ENCODE data around the gene MTCL1.
A peak's percentile ranks its signal among the peaks of the same experiment; 100 is the strongest.

Gene MTCL1

GRCh38 chr18:8791171-8791651 is 85.9 kb downstream of the MTCL1 start:
- H3K27ac ChIP-seq (ENCODE audit: low read length) = no peak overlapping the region
- no peak overlapping the region for H3K4me3 ChIP-seq (ENCODE audit: low read length)
- H3K36me3 ChIP-seq (ENCODE audit: control insufficient read depth, low read depth, low read length) = peaks cover 15% of the 10 kb centered on the region
- H3K4me1 ChIP-seq (ENCODE audit: control insufficient read depth, low read depth, low read length) = peaks cover 42% of the 10 kb centered on the region
- H3K27me3 ChIP-seq (ENCODE audit: control insufficient read depth, insufficient read depth, low read length) = no peaks in the 10 kb centered on the region
- no peaks in the 10 kb centered on the region for H3K9me3 ChIP-seq (ENCODE audit: control insufficient read depth, low read depth, low read length)
- H3K9ac ChIP-seq (ENCODE audit: low read length) = no peak overlapping the region

GRCh38 chr18:8792688-8793316 is 87.4 kb downstream of the MTCL1 start:
- Histone ChIP-seq H3K27me3 (ENCODE audit: control insufficient read depth, insufficient read depth, low read length) (no peaks in the 10 kb centered on the region), H3K9ac (ENCODE audit: low read length) (no peak overlapping the region), H3K4me3 (ENCODE audit: low read length) (no peak overlapping the region), H3K4me1 (ENCODE audit: control insufficient read depth, low read depth, low read length) (peaks cover 45% of the 10 kb centered on the region), H3K27ac (ENCODE audit: low read length) (no peak overlapping the region), H3K9me3 (ENCODE audit: control insufficient read depth, low read depth, low read length) (no peaks in the 10 kb centered on the region), H3K36me3 (ENCODE audit: control insufficient read depth, low read depth, low read length) (peaks cover 15% of the 10 kb centered on the region)

- peaks cover 45% of the 10 kb centered on the region for H3K4me1 ChIP-seq (ENCODE audit: control insufficient read depth, low read depth, low read length)
- H3K4me3 ChIP-seq (ENCODE audit: low read length) = no peak overlapping the region
- H3K27ac ChIP-seq (ENCODE audit: low read length) = no peak overlapping the region
- no peak overlapping the region for H3K9ac ChIP-seq (ENCODE audit: low read length)
- peaks cover 18% of the 10 kb centered on the region for H3K36me3 ChIP-seq (ENCODE audit: control insufficient read depth, low read depth, low read length)
- H3K27me3 ChIP-seq (ENCODE audit: control insufficient read depth, insufficient read depth, low read length) = no peaks in the 10 kb centered on the region
- no peaks in the 10 kb centered on the region for H3K9me3 ChIP-seq (ENCODE audit: control insufficient read depth, low read depth, low read length)
Measured at GRCh38 chr18:8793445-8794155, 88.2 kb downstream of the MTCL1 start.

- Histone ChIP-seq H3K9me3 (ENCODE audit: control insufficient read depth, low read depth, low read length) (no peaks in the 10 kb centered on the region), H3K4me1 (ENCODE audit: control insufficient read depth, low read depth, low read length) (peaks cover 45% of the 10 kb centered on the region), H3K9ac (ENCODE audit: low read length) (no peak overlapping the region), H3K36me3 (ENCODE audit: control insufficient read depth, low read depth, low read length) (peaks cover 16% of the 10 kb centered on the region), H3K27me3 (ENCODE audit: control insufficient read depth, insufficient read depth, low read length) (no peaks in the 10 kb centered on the region), H3K4me3 (ENCODE audit: low read length) (no peak overlapping the region), H3K27ac (ENCODE audit: low read length) (no peak overlapping the region)
Measured at GRCh38 chr18:8794156-8794933, 89.0 kb downstream of the MTCL1 start.

GRCh38 chr18:8794934-8795280 is 89.6 kb downstream of the MTCL1 start:
- no peak overlapping the region for H3K4me3 ChIP-seq (ENCODE audit: low read length)
- H3K36me3 ChIP-seq (ENCODE audit: control insufficient read depth, low read depth, low read length) = peaks cover 16% of the 10 kb centered on the region
- no peak overlapping the region for H3K27ac ChIP-seq (ENCODE audit: low read length)
- no peaks in the 10 kb centered on the region for H3K27me3 ChIP-seq (ENCODE audit: control insufficient read depth, insufficient read depth, low read length)
- H3K4me1 ChIP-seq (ENCODE audit: control insufficient read depth, low read depth, low read length) = peaks cover 45% of the 10 kb centered on the region
- H3K9ac ChIP-seq (ENCODE audit: low read length) = no peak overlapping the region
- H3K9me3 ChIP-seq (ENCODE audit: control insufficient read depth, low read depth, low read length) = no peaks in the 10 kb centered on the region

GRCh38 chr18:8795586-8796325 is 90.4 kb downstream of the MTCL1 start:
- peaks cover 53% of the 10 kb centered on the region for H3K4me1 ChIP-seq (ENCODE audit: control insufficient read depth, low read depth, low read length)
- H3K27ac ChIP-seq (ENCODE audit: low read length) = no peak overlapping the region
- H3K4me3 ChIP-seq (ENCODE audit: low read length) = no peak overlapping the region
- H3K9me3 ChIP-seq (ENCODE audit: control insufficient read depth, low read depth, low read length) = no peaks in the 10 kb centered on the region
- H3K9ac ChIP-seq (ENCODE audit: low read length) = no peak overlapping the region
- no peaks in the 10 kb centered on the region for H3K27me3 ChIP-seq (ENCODE audit: control insufficient read depth, insufficient read depth, low read length)
- H3K36me3 ChIP-seq (ENCODE audit: control insufficient read depth, low read depth, low read length) = peaks cover 16% of the 10 kb centered on the region

GRCh38 chr18:8797206-8797605 is 91.8 kb downstream of the MTCL1 start:
- Histone ChIP-seq H3K9me3 (ENCODE audit: control insufficient read depth, low read depth, low read length) (no peaks in the 10 kb centered on the region), H3K27ac (ENCODE audit: low read length) (no peak overlapping the region), H3K4me3 (ENCODE audit: low read length) (no peak overlapping the region), H3K9ac (ENCODE audit: low read length) (no peak overlapping the region), H3K27me3 (ENCODE audit: control insufficient read depth, insufficient read depth, low read length) (no peaks in the 10 kb centered on the region), H3K4me1 (ENCODE audit: control insufficient read depth, low read depth, low read length) (peaks cover 53% of the 10 kb centered on the region), H3K36me3 (ENCODE audit: control insufficient read depth, low read depth, low read length) (peaks cover 16% of the 10 kb centered on the region)

GRCh38 chr18:8799001-8799400 is 93.6 kb downstream of the MTCL1 start:
- no peak overlapping the region for H3K9ac ChIP-seq (ENCODE audit: low read length)
- no peaks in the 10 kb centered on the region for H3K9me3 ChIP-seq (ENCODE audit: control insufficient read depth, low read depth, low read length)
- peaks cover 16% of the 10 kb centered on the region for H3K36me3 ChIP-seq (ENCODE audit: control insufficient read depth, low read depth, low read length)
- H3K4me1 ChIP-seq (ENCODE audit: control insufficient read depth, low read depth, low read length) = peaks cover 44% of the 10 kb centered on the region
- H3K4me3 ChIP-seq (ENCODE audit: low read length) = no peak overlapping the region
- no peak overlapping the region for H3K27ac ChIP-seq (ENCODE audit: low read length)
- H3K27me3 ChIP-seq (ENCODE audit: control insufficient read depth, insufficient read depth, low read length) = no peaks in the 10 kb centered on the region

- Histone ChIP-seq H3K36me3 (ENCODE audit: control insufficient read depth, low read depth, low read length) (peaks cover 16% of the 10 kb centered on the region), H3K27ac (ENCODE audit: low read length) (peak overlapping the region; percentile 16), H3K27me3 (ENCODE audit: control insufficient read depth, insufficient read depth, low read length) (no peaks in the 10 kb centered on the region), H3K9me3 (ENCODE audit: control insufficient read depth, low read depth, low read length) (no peaks in the 10 kb centered on the region), H3K4me1 (ENCODE audit: control insufficient read depth, low read depth, low read length) (peaks cover 36% of the 10 kb centered on the region), H3K9ac (ENCODE audit: low read length) (no peak overlapping the region), H3K4me3 (ENCODE audit: low read length) (no peak overlapping the region)
Measured at GRCh38 chr18:8799596-8800441, 94.5 kb downstream of the MTCL1 start.

GRCh38 chr18:8800445-8800844 is 95.1 kb downstream of the MTCL1 start:
- Histone ChIP-seq H3K9me3 (ENCODE audit: control insufficient read depth, low read depth, low read length) (no peaks in the 10 kb centered on the region), H3K27me3 (ENCODE audit: control insufficient read depth, insufficient read depth, low read length) (no peaks in the 10 kb centered on the region), H3K4me3 (ENCODE audit: low read length) (no peak overlapping the region), H3K4me1 (ENCODE audit: control insufficient read depth, low read depth, low read length) (peaks cover 29% of the 10 kb centered on the region), H3K27ac (ENCODE audit: low read length) (peak overlapping the region; percentile 16), H3K36me3 (ENCODE audit: control insufficient read depth, low read depth, low read length) (peaks cover 16% of the 10 kb centered on the region), H3K9ac (ENCODE audit: low read length) (no peak overlapping the region)

All from iPS-18a (cell line).